Fibroblast of lung (primary cell): Measurements from ENCODE around the gene SYS1.

Experiments
- EZH2 ChIP-seq: IDR thresholded peaks from 2 replicates; pipeline ENCODE4 v1.5.1; 2012; ENCODE audit warnings: low read length, control low read depth, mild to moderate bottlenecking; ENCODE audit errors: missing control alignments
- TF ChIP-seq, protein P1 (sequence below), 2 donors: IDR thresholded peaks in 1 of 2; conservative IDR thresholded peaks in 1 of 2; 1 replicate in 1 of 2; 2 replicates in 1 of 2; pipeline ENCODE4 v1.5.1; 2011 to 2012; ENCODE audit warnings: low read length in 2 of 2, control low read depth in 1 of 2, inconsistent platforms in 1 of 2, low read depth in 1 of 2, mild to moderate bottlenecking in 1 of 2

- TF ChIP-seq, protein P1, sequence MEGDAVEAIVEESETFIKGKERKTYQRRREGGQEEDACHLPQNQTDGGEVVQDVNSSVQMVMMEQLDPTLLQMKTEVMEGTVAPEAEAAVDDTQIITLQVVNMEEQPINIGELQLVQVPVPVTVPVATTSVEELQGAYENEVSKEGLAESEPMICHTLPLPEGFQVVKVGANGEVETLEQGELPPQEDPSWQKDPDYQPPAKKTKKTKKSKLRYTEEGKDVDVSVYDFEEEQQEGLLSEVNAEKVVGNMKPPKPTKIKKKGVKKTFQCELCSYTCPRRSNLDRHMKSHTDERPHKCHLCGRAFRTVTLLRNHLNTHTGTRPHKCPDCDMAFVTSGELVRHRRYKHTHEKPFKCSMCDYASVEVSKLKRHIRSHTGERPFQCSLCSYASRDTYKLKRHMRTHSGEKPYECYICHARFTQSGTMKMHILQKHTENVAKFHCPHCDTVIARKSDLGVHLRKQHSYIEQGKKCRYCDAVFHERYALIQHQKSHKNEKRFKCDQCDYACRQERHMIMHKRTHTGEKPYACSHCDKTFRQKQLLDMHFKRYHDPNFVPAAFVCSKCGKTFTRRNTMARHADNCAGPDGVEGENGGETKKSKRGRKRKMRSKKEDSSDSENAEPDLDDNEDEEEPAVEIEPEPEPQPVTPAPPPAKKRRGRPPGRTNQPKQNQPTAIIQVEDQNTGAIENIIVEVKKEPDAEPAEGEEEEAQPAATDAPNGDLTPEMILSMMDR (conservative IDR thresholded peaks at IDR 0.05 in 1 of 2, IDR thresholded peaks at IDR 0.05 in 1 of 2; ENCODE audit: low read depth in 1 of 2, low read length in 2 of 2): no peak
- TF ChIP-seq EZH2: no peak
Observed at GRCh38 chr20:45407783-45408645, 45.1 kb downstream of the SYS1 start, which contains the start of gene DBNDD2.
